SH-SY5Y (cell line): ENCODE measurements around the gene LSM11.

Experiments used
- GATA2 ChIP-seq: IDR thresholded peaks from 2 replicates; pipeline ENCODE4 v1.6.1; 2011; ENCODE audit warnings: mild to moderate bottlenecking, low read depth, low read length
- GATA3 ChIP-seq: IDR thresholded peaks from 2 replicates; pipeline ENCODE4 v1.6.1; 2011; ENCODE audit warnings: low read depth, mild to moderate bottlenecking, low read length, moderate library complexity

DNA sequence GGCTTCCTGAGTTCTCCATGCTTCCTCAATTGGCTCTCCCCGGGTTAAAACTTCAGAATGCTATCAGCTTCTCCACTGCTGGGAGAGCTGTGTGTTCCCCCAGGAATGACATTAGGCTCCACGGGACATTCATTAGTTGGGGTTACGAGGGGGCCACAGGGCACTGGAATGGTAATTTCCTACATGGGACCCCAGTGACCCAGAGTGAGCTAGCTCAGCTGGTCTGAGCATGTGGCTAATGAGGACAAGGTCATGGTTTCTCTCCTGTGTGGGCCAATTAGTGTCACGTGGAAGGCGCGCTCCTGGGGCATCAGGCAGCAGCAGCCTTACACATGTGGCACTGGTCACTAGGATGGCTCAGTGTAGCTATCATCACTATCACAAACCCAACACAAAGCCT, 21.0 kb downstream of the LSM11 start:
- no peak for TF ChIP-seq GATA3
- no peak for TF ChIP-seq GATA2
